Measurements from ENCODE around the gene ZNF559.

Gene ZNF559

DNA sequence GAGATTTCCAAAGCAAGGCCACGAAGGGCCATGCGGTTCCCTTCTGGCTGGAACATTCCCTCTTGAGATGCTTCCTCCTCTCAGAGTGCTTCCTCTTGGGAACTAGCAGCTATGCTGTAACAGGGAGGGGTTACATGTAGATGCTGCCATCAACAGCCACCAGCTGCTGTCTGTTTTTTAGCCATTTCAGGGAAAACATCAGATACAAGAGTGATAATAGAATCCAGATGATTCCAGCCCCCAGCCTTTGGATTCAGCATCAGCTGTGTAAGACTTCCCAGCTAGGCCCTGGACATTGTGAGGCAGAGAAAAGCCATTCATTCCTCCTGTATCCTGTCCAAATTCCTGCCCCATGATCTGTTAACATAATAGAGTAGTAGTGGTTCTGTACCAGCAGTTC is 30.7 kb downstream of the ZNF559 start:
- no peak for DNase-seq (ENCODE audit: extremely low read depth, low read depth)
- TF ChIP-seq, protein P1, sequence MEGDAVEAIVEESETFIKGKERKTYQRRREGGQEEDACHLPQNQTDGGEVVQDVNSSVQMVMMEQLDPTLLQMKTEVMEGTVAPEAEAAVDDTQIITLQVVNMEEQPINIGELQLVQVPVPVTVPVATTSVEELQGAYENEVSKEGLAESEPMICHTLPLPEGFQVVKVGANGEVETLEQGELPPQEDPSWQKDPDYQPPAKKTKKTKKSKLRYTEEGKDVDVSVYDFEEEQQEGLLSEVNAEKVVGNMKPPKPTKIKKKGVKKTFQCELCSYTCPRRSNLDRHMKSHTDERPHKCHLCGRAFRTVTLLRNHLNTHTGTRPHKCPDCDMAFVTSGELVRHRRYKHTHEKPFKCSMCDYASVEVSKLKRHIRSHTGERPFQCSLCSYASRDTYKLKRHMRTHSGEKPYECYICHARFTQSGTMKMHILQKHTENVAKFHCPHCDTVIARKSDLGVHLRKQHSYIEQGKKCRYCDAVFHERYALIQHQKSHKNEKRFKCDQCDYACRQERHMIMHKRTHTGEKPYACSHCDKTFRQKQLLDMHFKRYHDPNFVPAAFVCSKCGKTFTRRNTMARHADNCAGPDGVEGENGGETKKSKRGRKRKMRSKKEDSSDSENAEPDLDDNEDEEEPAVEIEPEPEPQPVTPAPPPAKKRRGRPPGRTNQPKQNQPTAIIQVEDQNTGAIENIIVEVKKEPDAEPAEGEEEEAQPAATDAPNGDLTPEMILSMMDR (IDR thresholded peaks at IDR 0.05; ENCODE audit: low read depth, low read length, missing control alignments) = no peak
- no peak overlapping the region for H3K4me3 ChIP-seq (replicated peaks; ENCODE audit: low read depth, low read length)

DNA sequence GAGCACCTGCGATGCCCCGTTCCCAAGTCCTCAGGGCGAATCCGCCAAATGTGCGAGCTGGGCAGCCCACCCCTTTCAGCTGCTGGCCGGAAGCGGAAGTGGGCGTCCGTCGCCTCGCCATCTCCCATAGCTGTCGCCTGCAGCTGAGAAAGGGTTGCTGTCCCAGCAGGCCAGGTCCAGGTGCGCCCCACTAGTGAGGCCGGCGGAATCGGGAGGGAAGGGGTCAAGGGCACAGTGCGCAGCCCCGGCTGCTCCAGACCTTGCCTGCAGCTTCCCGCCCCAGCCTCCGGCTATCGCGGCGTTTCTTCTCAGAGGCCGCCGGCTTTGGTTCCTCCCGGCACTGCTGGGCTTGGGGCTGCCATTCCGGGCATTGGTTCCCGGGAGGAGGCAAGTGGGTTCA is 38.9 kb downstream of the ZNF559 start, which contains the start of gene ZNF177:
TSS of gene ZNF177 (plus strand) at position 109 of the 400 bp plus-strand sequence. CDS start 15,299 bp downstream, outside the sequence.
- DNase-seq (ENCODE audit: extremely low read depth, low read depth) = no peak
- TF ChIP-seq, protein P1 (IDR thresholded peaks at IDR 0.05; ENCODE audit: low read depth, low read length, missing control alignments) = no peak
- peak within 1 kb of the TSS; percentile 31 for H3K4me3 ChIP-seq (replicated peaks; ENCODE audit: low read depth, low read length)

DNA sequence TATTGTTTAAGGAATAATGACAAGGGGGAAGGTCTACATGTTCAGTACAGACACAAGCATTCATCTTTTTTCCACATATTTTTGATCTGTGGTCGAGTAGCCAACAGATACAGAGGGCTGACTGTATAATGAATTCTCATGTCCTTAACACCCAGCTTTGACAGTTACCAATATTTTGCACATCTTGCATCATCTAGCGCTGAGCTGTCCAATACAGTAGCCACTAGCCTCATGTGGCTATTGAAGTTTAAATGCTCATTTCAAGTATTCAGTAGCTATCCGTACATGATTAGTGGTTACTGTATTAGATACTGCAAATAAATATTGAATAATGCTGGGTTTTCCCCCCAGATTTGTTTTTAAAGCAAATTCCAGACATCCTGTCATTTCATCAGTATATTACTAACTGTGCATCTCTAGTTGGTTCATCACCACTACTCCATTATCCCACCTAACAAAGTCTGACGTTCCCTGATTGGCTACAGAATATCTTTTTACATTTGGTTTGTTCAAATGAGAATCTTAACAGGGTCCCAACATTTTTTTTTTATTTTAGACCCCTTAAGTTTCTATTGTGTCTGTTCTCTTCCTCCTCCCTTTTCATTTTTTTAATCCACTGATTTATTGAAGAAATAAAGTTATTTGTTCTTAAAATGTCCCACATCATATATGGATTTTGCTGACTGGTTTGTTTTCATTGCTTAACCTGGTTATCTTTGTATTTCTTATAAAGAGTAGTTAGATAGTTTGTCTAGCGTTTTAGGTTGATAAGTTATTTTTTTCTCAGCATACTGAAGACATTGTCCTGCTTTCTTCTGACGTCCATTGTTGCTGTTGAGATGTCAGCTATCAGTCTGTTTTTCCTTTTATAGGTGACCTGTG is 47.0 kb downstream of the ZNF559 start:
- no peak for DNase-seq (ENCODE audit: extremely low read depth, low read depth)
- H3K4me3 ChIP-seq (replicated peaks; ENCODE audit: low read depth, low read length) = no peak overlapping the region
- TF ChIP-seq, protein P1 (IDR thresholded peaks at IDR 0.05; ENCODE audit: low read depth, low read length, missing control alignments) = no peak

DNA sequence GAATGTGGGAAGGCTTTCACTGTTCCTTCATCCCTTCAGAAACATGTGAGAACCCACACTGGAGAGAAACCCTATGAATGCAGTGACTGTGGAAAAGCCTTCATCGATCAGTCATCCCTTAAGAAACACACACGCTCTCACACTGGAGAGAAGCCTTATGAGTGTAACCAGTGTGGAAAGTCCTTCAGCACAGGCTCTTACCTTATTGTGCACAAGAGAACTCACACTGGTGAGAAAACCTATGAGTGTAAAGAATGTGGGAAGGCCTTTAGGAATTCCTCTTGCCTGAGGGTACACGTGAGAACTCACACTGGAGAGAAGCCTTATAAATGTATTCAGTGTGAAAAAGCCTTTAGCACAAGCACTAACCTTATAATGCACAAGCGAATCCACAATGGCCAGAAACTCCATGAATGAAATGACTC is 57.4 kb downstream of the ZNF559 start:
- TF ChIP-seq, protein P1 (IDR thresholded peaks at IDR 0.05; ENCODE audit: low read depth, low read length, missing control alignments) = no peak
- no peak overlapping the region for H3K4me3 ChIP-seq (replicated peaks; ENCODE audit: low read depth, low read length)

More for the DNA sequence above, 57.4 kb downstream of the ZNF559 start:
- no peak for DNase-seq (ENCODE audit: extremely low read depth, low read depth)

All from HFF-Myc (cell line).